ENCODE results near the gene ATP2B1. TPM values are rescaled to one million over a fixed set of nuclear protein-coding genes. Genes with fewer than 3 reads are reported as not detected.
"Not testable (repeated sequence)": the region's sequence is repeated elsewhere in the genome, so short reads cannot be mapped to it uniquely, and the experiment has no call there.

The ATP2B1 gene
- total RNA-seq: 10 to 100 TPM; 10.8 to 13.0 TPM

DNA sequence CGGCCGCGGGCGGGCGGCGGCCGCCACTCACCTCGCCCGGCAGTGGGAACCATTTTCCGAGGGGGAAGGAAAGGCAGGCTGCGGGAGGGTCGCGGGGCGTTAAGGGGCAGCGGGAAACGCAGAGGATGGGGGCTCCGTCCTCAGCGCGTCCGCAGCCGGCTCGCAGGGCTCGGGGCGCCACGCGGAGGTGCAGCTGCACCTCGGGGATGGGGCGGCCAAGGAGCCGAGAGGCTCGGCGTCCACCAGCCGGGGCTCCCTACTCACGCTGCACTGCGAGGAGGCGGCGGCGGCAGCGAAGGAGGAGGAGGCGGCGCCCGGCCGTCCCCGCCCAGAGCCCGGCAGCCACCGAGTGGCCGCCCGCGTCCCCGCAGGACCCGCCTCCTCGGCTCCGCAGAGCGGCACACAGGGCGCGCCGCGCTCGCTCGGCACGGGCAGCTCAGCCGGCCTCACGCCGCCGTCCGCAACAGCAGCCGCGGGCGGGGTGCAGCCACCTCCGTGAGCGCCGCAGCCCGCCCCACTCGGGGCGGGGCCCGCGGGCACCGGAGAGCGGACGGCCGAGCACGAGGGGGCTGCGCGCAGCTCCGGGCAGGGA, at the start of gene ATP2B1:
ATP2B1 (minus strand) TSS at position 274 of the 592 bp plus-strand sequence. CDS start 52,952 bp downstream, outside the sequence.
- CTCF ChIA-PET: interaction anchor here (0.5 to 1.6 kb wide), 6 partner anchors 8 to 463 kb away, joined by 3 to 6 read pairs (median 4); no protein-coding TSS in a partner anchor
- Mint-ChIP-seq H3K9me3 (no peaks in the 10 kb centered on the region), H3K27ac (peak within 1 kb of the TSS; percentile 79), H3K36me3 (ENCODE audit: low read depth) (peaks cover 1% of the 10 kb centered on the region), H3K4me1 (ENCODE audit: low read depth) (peaks cover 32% of the 10 kb centered on the region), H3K4me3 (peak within 1 kb of the TSS; percentile 93), H3K27me3 (ENCODE audit: low read depth) (no peaks in the 10 kb centered on the region)
- peak; percentile 80 for DNase-seq
- intact Hi-C loops (cut with micrococcal nuclease): loop anchor here (1.0 to 2.0 kb wide), 17 partner anchors 45 to 1674 kb away; partner anchors contain the start of genes CEP290, DUSP6, POC1B and TMTC3

DNA sequence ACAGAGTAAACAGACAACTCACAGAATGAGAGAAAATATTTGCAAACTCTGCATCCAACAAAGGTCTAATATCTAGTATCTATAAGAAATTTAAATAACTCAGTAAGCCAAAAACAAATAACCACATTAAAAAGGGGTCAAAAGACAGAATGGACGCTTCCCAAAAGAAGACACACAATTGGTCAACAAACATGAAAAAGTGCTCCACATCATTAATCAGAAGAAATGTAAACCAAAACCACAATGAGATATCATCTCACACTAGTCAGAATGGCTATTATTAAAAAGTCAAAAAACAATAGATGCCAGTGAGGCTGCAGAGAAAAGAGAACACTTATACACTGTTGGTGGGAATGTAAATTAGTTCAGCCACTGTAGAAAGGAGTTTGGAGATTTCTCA, 49.3 kb upstream of the ATP2B1 start:
- H3K9me3 Mint-ChIP-seq; H3K27ac Mint-ChIP-seq; H3K36me3 Mint-ChIP-seq (ENCODE audit: low read depth); CTCF ChIA-PET; DNase-seq; H3K27me3 Mint-ChIP-seq (ENCODE audit: low read depth); H3K4me3 Mint-ChIP-seq: not testable (repeated sequence)
- peaks cover 23% of the 10 kb centered on the region for H3K4me1 Mint-ChIP-seq (ENCODE audit: low read depth)
- intact Hi-C loops (cut with micrococcal nuclease): loop anchor here (1.0 to 5.0 kb wide), 6 partner anchors 161 to 1616 kb away; partner anchors contain the start of genes CEP290 and TMTC3

DNA sequence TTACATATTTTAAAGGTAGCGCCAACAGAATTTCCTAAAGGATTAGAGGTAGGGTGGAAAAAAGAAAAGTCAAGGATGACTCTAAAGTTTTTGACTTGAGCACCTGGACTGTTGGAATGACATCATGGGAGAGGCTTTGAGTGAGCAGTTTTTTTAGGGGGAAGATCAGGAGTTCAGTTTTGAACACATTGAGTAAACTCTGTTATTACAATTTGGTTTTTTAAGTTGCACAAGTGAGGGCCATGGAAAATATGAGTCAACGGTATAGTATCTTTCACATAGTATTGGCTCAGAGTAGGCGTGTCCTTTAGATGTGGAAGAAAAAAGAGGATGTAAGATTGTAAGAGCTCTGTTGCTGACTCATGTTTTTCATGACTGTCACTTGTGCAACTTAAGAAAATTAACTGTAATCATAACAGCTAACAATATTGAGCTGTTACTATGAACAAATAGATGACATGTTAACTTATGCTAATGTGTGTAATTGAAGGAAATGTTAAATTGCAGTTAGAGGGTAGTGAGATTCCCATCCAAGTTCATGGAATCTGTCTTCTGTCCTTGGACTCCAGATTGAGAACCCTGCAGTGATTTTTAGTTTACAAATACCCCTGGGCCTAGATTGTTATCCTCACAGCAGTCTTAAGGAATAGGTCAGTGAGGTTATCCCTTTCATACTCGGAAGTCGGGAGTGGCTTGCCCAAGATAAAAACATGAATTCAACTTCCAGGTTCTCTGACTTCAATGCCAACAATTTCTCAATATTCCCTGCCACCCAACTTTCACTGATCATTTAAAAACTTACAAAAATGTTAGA, 48.2 kb upstream of the ATP2B1 start:
- Mint-ChIP-seq H3K9me3 (no peaks in the 10 kb centered on the region), H3K27me3 (ENCODE audit: low read depth) (no peaks in the 10 kb centered on the region), H3K4me1 (ENCODE audit: low read depth) (peaks cover 23% of the 10 kb centered on the region), H3K4me3 (no peak overlapping the region), H3K27ac (peak overlapping the region; percentile 37), H3K36me3 (ENCODE audit: low read depth) (no peaks in the 10 kb centered on the region)
- intact Hi-C loops (cut with micrococcal nuclease): loop anchor here (1.0 to 5.0 kb wide), 16 partner anchors 47 to 1614 kb away; partner anchors contain the start of genes CEP290 and TMTC3
- CTCF ChIA-PET: no interaction called here
- DNase-seq: peak; percentile 48

DNA sequence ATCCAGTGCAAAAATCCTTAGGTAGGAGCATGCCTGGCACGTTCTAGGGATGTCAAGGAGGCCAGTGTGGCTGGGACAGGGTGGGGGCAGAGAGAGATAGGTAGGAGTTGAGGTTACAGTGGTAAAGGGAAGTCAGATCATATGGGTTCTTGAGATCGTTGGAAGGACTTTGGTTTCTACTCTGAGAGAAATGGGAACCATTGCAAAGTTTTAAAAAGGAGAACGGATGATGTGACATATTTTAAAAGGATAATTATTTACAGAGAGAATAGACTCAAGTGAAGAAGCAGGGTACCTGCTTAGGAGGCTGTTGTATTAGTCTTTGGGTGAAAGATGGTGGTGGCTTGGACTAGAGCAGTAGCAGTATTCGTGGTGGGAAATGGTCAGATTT, 47.6 kb upstream of the ATP2B1 start:
- no peaks in the 10 kb centered on the region for H3K9me3 Mint-ChIP-seq
- H3K36me3 Mint-ChIP-seq (ENCODE audit: low read depth): no peaks in the 10 kb centered on the region
- DNase-seq: no peak
- H3K4me1 Mint-ChIP-seq (ENCODE audit: low read depth): peaks cover 23% of the 10 kb centered on the region
- no peak overlapping the region for H3K4me3 Mint-ChIP-seq
- H3K27me3 Mint-ChIP-seq (ENCODE audit: low read depth): no peaks in the 10 kb centered on the region
- peak overlapping the region; percentile 37 for H3K27ac Mint-ChIP-seq
- intact Hi-C loops (cut with micrococcal nuclease): loop anchor here (1.0 to 5.0 kb wide), 15 partner anchors 47 to 1614 kb away; partner anchors contain the start of genes CEP290 and TMTC3
- CTCF ChIA-PET: no interaction called here

DNA sequence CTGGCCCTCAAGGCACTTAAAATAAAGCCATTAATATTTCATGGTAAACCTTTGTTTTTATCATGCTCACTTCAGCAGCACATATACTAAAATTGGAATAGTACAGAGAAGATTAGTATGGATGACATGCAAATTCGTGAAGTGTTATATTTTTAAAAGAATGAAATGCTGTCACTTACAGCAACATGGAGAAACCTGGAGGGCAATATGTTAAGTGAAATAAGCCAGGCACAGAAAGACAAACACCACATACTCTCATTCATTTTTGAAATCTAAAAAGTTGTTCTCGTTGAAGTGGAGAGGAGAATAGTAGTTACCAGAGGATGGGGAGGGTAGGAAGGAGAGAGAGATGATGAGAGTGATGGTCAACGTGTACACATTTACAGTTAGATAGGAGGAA, 45.4 kb upstream of the ATP2B1 start:
- Mint-ChIP-seq H3K27me3 (ENCODE audit: low read depth) (no peaks in the 10 kb centered on the region), H3K4me3 (no peak overlapping the region), H3K36me3 (ENCODE audit: low read depth) (no peaks in the 10 kb centered on the region), H3K4me1 (ENCODE audit: low read depth) (peaks cover 14% of the 10 kb centered on the region), H3K27ac (no peak overlapping the region), H3K9me3 (no peaks in the 10 kb centered on the region)
- intact Hi-C loops (cut with micrococcal nuclease): no loop called here
- CTCF ChIA-PET: no interaction called here
- no peak for DNase-seq

DNA sequence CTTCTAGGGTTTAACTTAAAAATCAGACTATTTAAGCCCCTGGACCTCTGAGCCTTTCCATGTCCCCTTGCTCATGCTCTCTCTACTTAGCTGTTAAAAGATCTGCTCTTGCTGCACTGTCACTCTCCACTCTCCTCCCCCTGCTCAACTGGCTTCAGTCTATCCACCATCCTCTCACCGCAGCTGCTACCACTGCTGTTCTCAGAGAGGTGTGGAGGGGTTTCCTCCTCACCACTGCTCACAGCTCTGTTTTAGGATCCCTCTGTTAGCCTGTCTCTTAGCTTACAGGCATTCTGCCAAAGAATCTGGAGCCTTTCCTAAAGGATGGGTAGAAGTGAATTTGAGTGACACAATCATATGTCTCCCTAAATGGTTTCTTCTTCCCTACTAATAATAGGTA, 43.7 kb upstream of the ATP2B1 start:
- intact Hi-C loops (cut with micrococcal nuclease): no loop called here
- CTCF ChIA-PET: no interaction called here

DNA sequence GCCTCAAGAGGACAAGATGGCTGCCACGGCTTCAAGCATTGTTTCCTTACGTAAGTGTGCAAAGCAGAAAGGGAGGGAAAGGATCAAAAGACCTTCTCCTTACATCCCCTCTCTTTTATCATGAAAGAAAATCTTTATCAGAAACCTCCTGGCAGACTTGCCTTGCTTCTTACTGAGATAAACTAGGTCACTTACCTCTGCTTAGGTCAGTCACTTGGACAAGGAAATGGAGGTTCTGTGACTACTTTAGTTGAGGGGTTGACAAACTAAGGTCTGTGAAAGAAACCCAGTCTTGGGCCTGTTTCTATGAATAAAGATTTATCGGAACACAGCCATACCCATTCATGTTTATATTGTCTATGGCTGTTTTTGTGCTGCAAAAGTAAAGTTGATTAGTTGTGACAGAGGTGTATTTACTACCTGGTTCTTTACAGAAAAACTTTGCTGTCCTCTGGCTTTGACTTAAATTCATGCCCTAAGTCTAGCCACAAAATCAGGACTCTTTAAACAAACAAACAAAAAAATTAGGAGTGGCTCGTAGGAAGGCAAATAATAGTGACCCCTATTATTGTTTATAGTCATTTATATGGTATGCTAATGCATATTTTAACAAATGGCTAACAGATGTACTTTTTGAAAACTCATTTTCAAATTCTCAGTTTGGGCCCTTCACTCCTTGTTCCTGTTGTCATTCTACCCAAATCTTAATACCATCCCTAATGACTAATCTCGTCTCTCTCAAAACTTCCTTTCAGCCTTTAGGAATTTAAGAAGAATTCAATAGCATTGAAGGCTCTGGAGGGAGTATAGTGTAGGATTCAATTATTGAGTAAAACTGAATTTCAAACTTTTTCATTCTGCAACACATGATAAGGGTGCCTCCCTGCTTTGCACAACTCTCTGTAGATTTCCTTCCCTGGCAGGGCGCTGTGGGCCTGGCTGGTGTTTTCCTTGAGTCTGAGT, 42.0 kb upstream of the ATP2B1 start:
- intact Hi-C loops (cut with micrococcal nuclease): no loop called here
- Mint-ChIP-seq H3K27me3 (ENCODE audit: low read depth) (no peaks in the 10 kb centered on the region), H3K27ac (no peak overlapping the region), H3K4me3 (no peak overlapping the region), H3K4me1 (ENCODE audit: low read depth) (no peaks in the 10 kb centered on the region), H3K9me3 (no peaks in the 10 kb centered on the region), H3K36me3 (ENCODE audit: low read depth) (no peaks in the 10 kb centered on the region)
- CTCF ChIA-PET: no interaction called here
- no peak for DNase-seq

More for the DNA sequence above, 43.7 kb upstream of the ATP2B1 start:
- H3K27me3 Mint-ChIP-seq (ENCODE audit: low read depth): no peaks in the 10 kb centered on the region
- H3K9me3 Mint-ChIP-seq: no peaks in the 10 kb centered on the region
- H3K36me3 Mint-ChIP-seq (ENCODE audit: low read depth): no peaks in the 10 kb centered on the region
- DNase-seq: no peak
- H3K27ac Mint-ChIP-seq: no peak overlapping the region
- H3K4me3 Mint-ChIP-seq: no peak overlapping the region
- peaks cover 14% of the 10 kb centered on the region for H3K4me1 Mint-ChIP-seq (ENCODE audit: low read depth)

DNA sequence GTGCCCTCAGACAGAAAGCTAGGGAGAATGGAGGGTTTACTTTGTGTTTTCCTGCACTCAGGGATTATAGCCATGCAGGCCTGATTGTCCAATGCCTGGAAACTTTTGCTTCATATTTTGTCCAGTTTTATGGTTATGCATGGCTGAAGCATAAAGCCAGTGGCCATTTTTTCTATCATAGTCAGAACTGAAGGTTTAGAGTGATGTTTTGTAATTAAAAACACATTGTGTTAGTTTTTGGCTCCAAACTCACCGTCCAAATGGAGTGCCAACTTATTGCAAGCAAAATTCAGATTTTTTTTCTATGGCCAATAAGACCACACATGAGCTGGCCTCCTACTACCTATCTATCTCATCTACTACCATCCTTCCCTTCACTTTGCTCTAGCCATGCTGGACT, 40.2 kb upstream of the ATP2B1 start:
- no peak for DNase-seq
- no peaks in the 10 kb centered on the region for H3K27me3 Mint-ChIP-seq (ENCODE audit: low read depth)
- H3K4me1 Mint-ChIP-seq (ENCODE audit: low read depth): no peaks in the 10 kb centered on the region
- intact Hi-C loops (cut with micrococcal nuclease): no loop called here
- H3K4me3 Mint-ChIP-seq: no peak overlapping the region
- no peaks in the 10 kb centered on the region for H3K9me3 Mint-ChIP-seq
- H3K36me3 Mint-ChIP-seq (ENCODE audit: low read depth): no peaks in the 10 kb centered on the region
- H3K27ac Mint-ChIP-seq: no peak overlapping the region
- CTCF ChIA-PET: interaction anchor here (0.7 kb wide), 2 partner anchors 27 to 658 kb away, joined by 3 read pairs; no protein-coding TSS in a partner anchor

DNA sequence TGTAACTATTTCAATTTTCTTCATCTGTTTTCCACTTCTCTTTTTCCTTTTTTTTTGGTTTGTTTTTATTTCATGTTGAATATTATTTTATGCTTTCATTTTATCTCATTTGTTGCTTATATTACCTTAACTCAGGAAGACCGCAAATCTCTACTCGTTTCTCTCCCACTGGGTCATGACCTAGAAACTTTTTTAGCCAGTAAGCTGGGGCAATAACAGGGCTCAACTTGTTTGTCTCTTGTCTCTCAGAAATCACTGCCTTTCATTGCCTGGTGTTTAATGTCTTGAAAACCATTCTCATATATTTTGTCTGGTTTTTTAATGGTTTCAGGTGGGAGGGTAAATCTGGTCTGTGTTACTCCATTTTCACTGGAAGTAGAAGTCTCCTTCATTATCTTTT, 36.6 kb upstream of the ATP2B1 start:
- DNase-seq: no peak
- CTCF ChIA-PET: no interaction called here
- Mint-ChIP-seq H3K27me3 (ENCODE audit: low read depth) (no peaks in the 10 kb centered on the region), H3K4me1 (ENCODE audit: low read depth) (no peaks in the 10 kb centered on the region), H3K9me3 (peaks cover 16% of the 10 kb centered on the region), H3K4me3 (no peak overlapping the region), H3K36me3 (ENCODE audit: low read depth) (no peaks in the 10 kb centered on the region), H3K27ac (no peak overlapping the region)
- intact Hi-C loops (cut with micrococcal nuclease): no loop called here

DNA sequence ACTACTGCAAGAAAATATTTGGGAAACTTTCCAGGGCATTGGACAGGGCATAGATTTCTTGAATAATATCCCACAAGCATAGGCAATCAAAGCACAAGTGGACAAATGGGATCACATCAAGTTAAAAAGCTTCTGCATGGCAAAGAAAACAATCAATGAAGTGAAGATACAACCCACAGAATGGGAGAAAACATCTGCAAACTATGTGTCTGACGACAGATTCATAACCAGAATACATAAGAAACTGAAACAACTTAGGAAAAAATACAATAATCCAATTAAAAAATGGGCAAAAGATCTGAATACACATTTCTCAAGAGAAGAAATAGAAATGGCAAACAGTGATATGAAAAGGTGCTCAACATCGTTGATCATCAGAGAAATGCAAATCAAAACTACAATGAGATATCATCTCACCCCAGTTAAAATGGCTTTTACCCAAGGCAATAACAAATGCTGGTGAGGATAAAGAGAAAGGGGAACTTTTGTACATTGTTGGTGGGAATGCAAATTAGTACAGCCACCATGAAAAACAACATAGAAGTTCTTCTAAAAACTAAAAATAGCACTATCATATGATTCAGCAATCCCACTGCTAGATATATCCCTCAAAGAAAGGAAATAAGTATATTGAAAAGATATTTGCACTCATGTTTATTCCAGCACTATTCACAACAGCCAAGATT, 33.8 kb upstream of the ATP2B1 start:
- Mint-ChIP-seq H3K4me3 (no peak overlapping the region), H3K4me1 (ENCODE audit: low read depth) (no peaks in the 10 kb centered on the region), H3K9me3 (peaks cover 32% of the 10 kb centered on the region), H3K27ac (no peak overlapping the region), H3K36me3 (ENCODE audit: low read depth) (peaks cover 3% of the 10 kb centered on the region), H3K27me3 (ENCODE audit: low read depth) (no peaks in the 10 kb centered on the region)
- CTCF ChIA-PET: no interaction called here
- intact Hi-C loops (cut with micrococcal nuclease): no loop called here
- no peak for DNase-seq

DNA sequence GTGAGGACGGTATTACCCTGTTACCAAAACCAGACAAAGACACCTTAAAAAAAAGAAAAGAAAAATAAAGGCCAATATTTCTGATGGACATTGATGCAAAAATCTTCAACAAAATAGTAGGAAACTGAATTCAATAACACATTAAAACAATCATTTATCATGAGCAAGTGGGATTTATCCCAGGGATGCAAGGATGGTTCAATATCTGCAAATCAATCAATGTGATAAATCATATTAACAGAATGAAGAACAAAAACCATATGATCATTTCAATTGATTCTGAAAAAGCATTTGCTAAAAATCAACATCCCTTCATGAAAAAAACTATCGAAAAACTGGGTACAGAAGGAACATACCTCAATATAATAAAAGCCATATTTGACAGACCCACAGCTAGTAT, 32.3 kb upstream of the ATP2B1 start:
- no peak overlapping the region for H3K4me3 Mint-ChIP-seq
- H3K36me3 Mint-ChIP-seq (ENCODE audit: low read depth): peaks cover 3% of the 10 kb centered on the region
- H3K27me3 Mint-ChIP-seq (ENCODE audit: low read depth): no peaks in the 10 kb centered on the region
- intact Hi-C loops (cut with micrococcal nuclease): no loop called here
- no peaks in the 10 kb centered on the region for H3K4me1 Mint-ChIP-seq (ENCODE audit: low read depth)
- no peak overlapping the region for H3K27ac Mint-ChIP-seq
- CTCF ChIA-PET: no interaction called here
- peaks cover 32% of the 10 kb centered on the region for H3K9me3 Mint-ChIP-seq
- no peak for DNase-seq
